Measurements from ENCODE around the gene NACC2.

The NACC2 gene

GRCh38 chr9:135976531-135976930 lies 118.6 kb downstream of the NACC2 start:
- no peak overlapping the region for H3K4me2 ChIP-seq (ENCODE audit: low read length)
- no peaks in the 10 kb centered on the region for H3K36me3 ChIP-seq (replicated peaks; ENCODE audit: low read depth, low read length)
- H3K4me3 ChIP-seq (ENCODE audit: low read length), result no peak overlapping the region
- 0 out of 2 replicates have a peak, but pooled peaks cover 2% of the 10 kb centered on the region for H4K20me1 ChIP-seq (ENCODE audit: insufficient read depth, low read length)
- no peaks in the 10 kb centered on the region for H3K4me1 ChIP-seq (ENCODE audit: low read length)
- no peak for TF ChIP-seq CTCF (IDR thresholded peaks at IDR 0.05; ENCODE audit: low read depth, low read length)
- TF ChIP-seq EZH2phosphoT487 (IDR thresholded peaks at IDR 0.05; ENCODE audit: low read depth), result no peak
- no peaks in the 10 kb centered on the region for H3K79me2 ChIP-seq (ENCODE audit: low read length)
- no peak overlapping the region for H3K9ac ChIP-seq (ENCODE audit: low read length)
- H3K27me3 ChIP-seq (ENCODE audit: low read depth, low read length), result no peaks in the 10 kb centered on the region
- H3K27ac ChIP-seq (ENCODE audit: low read length), result no peak overlapping the region
- no peaks in the 10 kb centered on the region for H3K9me3 ChIP-seq (ENCODE audit: insufficient read depth, low read length)
- no peak overlapping the region for H2AFZ ChIP-seq (ENCODE audit: low read depth, low read length)

GRCh38 chr9:135975834-135976233 lies 119.3 kb downstream of the NACC2 start:
- H3K79me2 ChIP-seq (ENCODE audit: low read length), result no peaks in the 10 kb centered on the region
- no peak overlapping the region for H2AFZ ChIP-seq (ENCODE audit: low read depth, low read length)
- H3K9ac ChIP-seq (ENCODE audit: low read length), result no peak overlapping the region
- H3K36me3 ChIP-seq (replicated peaks; ENCODE audit: low read depth, low read length), result no peaks in the 10 kb centered on the region
- no peak overlapping the region for H3K4me2 ChIP-seq (ENCODE audit: low read length)
- H4K20me1 ChIP-seq (ENCODE audit: insufficient read depth, low read length), result 0 out of 2 replicates have a peak, but pooled peaks cover 6% of the 10 kb centered on the region
- H3K27me3 ChIP-seq (ENCODE audit: low read depth, low read length), result no peaks in the 10 kb centered on the region
- no peak overlapping the region for H3K4me3 ChIP-seq (ENCODE audit: low read length)
- TF ChIP-seq EZH2phosphoT487 (IDR thresholded peaks at IDR 0.05; ENCODE audit: low read depth) (no peak), CTCF (IDR thresholded peaks at IDR 0.05; ENCODE audit: low read depth, low read length) (no peak)
- no peak overlapping the region for H3K27ac ChIP-seq (ENCODE audit: low read length)
- H3K9me3 ChIP-seq (ENCODE audit: insufficient read depth, low read length), result no peaks in the 10 kb centered on the region
- H3K4me1 ChIP-seq (ENCODE audit: low read length), result no peaks in the 10 kb centered on the region

DNA sequence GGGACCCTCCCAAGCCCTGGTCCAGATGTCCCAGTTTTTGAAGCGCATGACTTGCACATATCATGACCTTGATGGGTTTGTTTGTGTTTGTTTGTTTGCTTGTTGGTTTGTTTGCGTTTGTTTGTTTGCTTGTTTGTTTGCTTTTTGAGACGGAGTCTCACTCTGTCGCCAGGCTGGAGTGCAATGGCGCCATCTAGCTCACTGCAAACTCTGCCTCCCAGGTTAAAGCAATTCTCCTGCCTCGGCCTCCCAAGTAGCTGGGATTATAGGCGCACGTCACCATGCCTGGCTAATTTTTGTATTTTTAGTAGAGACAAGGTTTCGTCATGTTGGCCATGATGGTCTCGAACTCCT lies 120.9 kb downstream of the NACC2 start:
- Histone ChIP-seq H3K36me3 (replicated peaks; ENCODE audit: low read depth, low read length) (no peaks in the 10 kb centered on the region), H3K27me3 (ENCODE audit: low read depth, low read length) (peaks cover 8% of the 10 kb centered on the region; the same call in 1 of the 2 replicates), H3K4me2 (ENCODE audit: low read length) (no peak overlapping the region), H3K27ac (ENCODE audit: low read length) (no peak overlapping the region), H3K79me2 (ENCODE audit: low read length) (no peaks in the 10 kb centered on the region), H2AFZ (ENCODE audit: low read depth, low read length) (no peak overlapping the region), H4K20me1 (ENCODE audit: insufficient read depth, low read length) (0 out of 2 replicates have a peak, but pooled peaks cover 6% of the 10 kb centered on the region), H3K9ac (ENCODE audit: low read length) (no peak overlapping the region), H3K9me3 (ENCODE audit: insufficient read depth, low read length) (no peaks in the 10 kb centered on the region), H3K4me1 (ENCODE audit: low read length) (no peaks in the 10 kb centered on the region), H3K4me3 (ENCODE audit: low read length) (no peak overlapping the region)
- TF ChIP-seq CTCF (IDR thresholded peaks at IDR 0.05; ENCODE audit: low read depth, low read length), result no peak
- TF ChIP-seq EZH2phosphoT487 (IDR thresholded peaks at IDR 0.05; ENCODE audit: low read depth), result no peak

DNA sequence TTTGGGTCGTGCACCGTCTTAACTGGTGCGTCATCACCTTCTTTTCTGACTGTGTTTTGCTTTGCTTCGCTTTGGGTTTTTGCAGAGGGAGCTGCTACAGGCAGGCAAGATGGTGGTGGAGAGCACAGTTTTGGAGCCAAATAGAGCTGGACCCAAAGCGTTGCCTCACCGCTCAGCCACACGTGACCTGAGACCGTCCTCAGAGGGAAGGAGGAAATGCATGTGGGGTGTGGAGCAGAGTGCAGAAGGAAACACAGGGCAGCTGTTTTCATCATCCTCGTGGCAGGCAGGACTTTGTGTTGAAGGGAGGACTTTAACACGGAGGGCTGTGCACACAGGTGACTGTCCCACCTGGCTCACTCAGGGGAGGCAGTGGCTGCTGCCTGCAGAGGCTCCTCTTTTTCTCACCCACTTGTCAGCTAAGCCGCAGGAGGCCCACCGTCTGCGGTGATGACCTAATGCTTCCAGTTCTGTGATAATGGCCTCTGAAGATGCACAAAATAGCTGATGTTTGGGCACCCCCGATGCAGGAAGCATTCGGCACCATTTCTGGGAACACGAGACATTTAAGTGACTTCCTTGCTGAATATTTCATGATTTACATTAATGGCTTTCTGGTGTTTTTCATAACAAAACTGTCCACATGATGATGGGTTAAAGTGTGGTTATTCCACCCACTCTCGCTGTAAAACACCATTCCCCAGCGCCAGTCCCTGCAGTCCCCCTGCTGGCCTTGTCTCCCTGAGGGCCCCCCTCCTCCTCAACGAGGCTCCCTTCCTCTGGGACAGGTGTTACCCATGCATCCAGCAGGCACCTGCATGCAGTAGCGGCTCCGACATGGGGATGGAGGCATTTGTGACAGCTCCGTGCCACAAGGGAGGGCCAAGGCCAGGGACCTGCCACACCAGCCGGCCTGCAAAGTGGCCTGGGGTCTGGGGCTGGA lies 121.5 kb downstream of the NACC2 start:
- Histone ChIP-seq H3K4me1 (ENCODE audit: low read length) (no peaks in the 10 kb centered on the region), H3K9me3 (ENCODE audit: insufficient read depth, low read length) (no peaks in the 10 kb centered on the region), H3K79me2 (ENCODE audit: low read length) (no peaks in the 10 kb centered on the region), H3K4me2 (ENCODE audit: low read length) (no peak overlapping the region), H3K27me3 (ENCODE audit: low read depth, low read length) (peaks cover 8% of the 10 kb centered on the region; the same call in 1 of the 2 replicates), H3K36me3 (replicated peaks; ENCODE audit: low read depth, low read length) (no peaks in the 10 kb centered on the region), H3K27ac (ENCODE audit: low read length) (no peak overlapping the region), H4K20me1 (ENCODE audit: insufficient read depth, low read length) (0 out of 2 replicates have a peak, but pooled peaks cover 6% of the 10 kb centered on the region), H3K9ac (ENCODE audit: low read length) (no peak overlapping the region), H2AFZ (ENCODE audit: low read depth, low read length) (no peak overlapping the region), H3K4me3 (ENCODE audit: low read length) (no peak overlapping the region)
- TF ChIP-seq EZH2phosphoT487 (IDR thresholded peaks at IDR 0.05; ENCODE audit: low read depth) (no peak), CTCF (IDR thresholded peaks at IDR 0.05; ENCODE audit: low read depth, low read length) (no peak)

Measured in OCI-LY3 (cell line).